EL (cell line): ENCODE measurements around the gene ARPC1A.
"Not testable (repeated sequence)": the region's sequence is repeated elsewhere in the genome, so short reads cannot be mapped to it uniquely, and the experiment has no call there.

ENCODE experiments used
- DNase-seq: peaks from one replicate; pipeline ENCODE4 v3.0.0-alpha.2; 2016

ARPC1A gene

DNA sequence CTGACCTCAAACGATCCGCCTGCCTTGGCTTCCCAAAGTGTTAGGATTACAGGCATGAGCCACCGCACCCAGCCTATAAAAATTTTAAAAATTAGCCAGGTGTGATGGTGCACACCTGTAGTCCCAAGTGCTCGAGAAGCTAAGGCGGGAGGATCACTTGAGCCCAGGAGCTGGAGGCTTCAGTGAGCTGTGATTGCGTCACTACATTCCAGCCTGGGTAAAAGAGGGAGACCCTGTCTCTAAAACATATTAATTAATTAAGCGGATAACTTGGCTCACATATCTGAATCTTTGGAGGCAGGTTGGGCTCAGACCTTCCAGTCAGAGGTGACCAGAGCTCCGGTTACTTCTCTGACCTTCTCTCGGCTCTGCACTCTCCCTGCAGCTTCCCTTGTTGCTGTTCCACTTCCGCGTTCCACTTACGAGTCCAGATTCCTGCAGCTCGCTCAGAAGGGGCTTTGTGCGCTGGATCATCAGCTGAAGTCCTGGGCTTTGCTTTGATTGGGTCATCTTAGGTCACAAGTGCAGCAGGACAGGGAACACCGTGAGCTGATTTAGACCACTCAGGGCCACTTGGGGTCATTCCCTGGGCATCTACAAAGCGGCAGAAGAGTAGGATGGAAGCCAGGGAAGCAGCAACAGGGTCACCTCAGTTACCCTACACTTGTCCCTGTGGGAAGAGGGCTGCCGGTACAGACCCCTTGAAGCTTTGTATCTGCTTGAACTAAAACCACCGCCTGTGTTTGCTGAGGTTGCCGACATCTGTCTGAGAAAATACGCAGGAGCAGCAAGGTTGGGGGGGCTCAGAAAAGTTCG, 46.8 kb downstream of the ARPC1A start:
- DNase-seq, result peak; percentile 49

DNA sequence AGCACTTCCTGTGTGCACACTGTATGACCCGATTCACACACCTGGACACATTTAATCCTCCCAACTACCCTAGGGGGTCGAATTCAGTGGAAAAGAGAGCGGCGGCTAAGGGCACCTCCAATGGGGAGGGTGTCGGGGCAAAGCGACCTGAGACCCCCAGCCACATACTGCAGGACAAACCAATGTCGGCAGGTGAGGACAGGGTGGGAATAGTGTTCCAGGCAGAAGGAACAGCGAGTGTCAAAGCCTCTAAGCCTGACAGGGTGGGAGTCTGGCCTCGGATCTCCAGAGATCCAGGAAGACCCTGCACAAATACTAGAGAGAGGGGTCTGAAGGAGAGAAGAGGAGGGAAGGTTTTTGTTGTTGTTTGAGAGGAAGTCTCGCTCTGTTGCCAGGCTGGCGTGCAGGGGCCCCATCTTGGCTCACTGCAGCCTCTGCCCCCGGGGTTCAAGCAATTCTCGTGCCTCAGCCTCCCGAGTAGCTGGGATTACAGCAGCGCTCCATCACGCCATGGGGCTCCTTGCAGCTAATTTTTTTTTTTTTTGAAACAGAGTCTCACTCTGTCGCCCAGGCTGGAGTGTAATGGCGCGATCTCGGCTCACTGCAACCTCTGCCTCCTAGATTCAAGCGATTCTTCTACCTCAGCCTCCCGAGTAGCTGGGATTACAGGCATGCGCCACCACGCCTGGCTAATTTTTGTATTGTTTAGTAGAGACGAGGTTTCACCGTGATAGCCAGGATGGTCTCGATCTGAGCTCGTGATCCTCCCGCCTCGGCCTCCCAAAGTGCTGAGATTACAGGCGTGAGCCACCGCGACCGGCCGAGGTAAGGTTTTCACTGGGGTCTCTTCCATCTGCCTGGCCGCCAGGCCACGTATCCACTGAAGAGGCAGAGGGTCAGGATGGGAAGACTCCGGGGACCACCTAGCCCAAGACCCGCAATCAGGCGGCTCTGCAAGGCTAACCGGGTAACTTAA, 47.7 kb downstream of the ARPC1A start:
- no peak for DNase-seq

DNA sequence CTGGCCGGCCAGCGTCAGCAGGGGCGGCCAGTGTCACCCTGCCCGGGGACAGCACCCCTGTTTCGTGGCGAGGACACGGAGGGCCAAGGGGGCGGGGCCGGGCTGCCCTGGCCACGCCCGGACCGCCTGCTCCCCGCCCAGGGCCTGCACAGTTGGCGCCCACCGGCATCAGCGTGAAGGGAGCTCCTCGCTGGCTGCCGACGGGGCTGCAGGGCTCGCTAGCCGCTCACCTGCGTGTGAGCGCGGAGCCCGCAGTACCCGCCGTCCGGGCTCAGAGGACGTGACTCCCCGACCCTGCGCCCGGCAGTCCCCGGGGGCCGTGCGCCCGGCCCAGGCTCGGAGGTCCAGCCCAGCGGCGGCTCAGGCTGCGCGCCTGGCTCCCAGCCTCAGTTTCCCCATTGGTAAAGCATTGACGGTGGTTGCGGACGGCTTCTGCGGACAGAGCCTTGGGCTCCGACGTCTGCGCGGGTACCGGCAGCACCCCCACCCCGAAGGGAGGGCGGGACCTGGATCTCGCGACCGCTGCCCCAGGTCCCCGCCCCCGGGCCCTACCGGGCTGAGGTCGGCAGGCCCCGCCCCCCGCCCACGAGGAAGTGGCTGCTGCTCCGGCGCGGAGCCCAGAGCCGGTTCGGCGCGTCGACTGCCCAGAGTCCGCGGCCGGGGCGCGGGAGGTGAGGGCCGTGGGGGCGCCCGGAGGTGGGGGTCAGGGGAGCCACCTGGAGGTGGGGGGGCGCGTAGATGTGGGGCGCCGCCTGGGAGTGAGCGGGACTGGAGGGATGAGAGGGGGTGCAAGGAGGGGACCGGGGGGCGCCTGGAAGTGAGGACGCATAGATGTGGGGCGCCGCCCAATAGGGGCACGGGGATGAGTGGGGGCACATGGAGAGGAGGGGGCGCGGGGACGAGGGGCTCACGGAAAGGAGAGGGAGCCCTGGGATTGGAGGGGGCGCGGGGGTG, 48.7 kb downstream of the ARPC1A start, which contains the start of gene ARPC1B:
Gene ARPC1B (plus strand): TSS at position 620 of the 954 bp plus-strand sequence. CDS start 10,985 bp downstream, outside the sequence.
- peak; percentile 78 for DNase-seq

DNA sequence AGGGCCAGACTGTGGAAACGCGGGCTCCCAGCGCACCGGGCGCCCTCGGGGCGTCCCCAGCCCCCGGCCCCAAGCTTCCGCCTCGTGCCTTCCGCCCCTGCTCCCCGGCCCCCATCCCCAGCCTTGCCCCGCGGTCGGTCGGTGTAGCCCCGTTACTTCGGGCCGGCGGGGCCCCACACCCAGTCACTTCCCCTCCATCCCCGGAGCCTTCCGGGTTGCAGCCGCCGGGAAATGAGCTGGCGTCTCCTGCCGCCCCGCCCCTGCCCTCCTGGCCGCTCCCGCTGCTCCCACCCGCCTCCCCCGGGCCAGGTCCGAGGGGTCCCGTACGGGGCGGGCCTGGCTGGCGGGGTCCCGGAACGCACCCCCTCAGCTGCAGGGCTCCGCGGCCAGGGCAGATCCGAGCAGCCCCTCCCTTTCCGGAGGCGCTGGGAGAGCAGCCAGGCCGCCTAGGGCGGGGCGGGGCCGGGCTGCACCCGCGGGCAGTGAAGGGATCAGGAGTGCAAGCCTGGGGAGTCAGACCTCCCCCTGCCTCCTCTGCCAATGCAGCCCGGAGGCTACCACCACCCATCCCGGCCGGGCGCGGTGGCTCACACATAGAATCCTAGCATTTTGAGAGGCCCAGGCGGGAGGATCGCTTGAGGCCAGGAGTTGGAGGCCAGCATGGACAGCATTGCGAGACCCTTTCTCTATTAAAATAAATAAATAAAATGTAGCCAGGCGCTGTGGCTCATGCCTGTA, 49.5 kb downstream of the ARPC1A start:
- peak; percentile 81 for DNase-seq

DNA sequence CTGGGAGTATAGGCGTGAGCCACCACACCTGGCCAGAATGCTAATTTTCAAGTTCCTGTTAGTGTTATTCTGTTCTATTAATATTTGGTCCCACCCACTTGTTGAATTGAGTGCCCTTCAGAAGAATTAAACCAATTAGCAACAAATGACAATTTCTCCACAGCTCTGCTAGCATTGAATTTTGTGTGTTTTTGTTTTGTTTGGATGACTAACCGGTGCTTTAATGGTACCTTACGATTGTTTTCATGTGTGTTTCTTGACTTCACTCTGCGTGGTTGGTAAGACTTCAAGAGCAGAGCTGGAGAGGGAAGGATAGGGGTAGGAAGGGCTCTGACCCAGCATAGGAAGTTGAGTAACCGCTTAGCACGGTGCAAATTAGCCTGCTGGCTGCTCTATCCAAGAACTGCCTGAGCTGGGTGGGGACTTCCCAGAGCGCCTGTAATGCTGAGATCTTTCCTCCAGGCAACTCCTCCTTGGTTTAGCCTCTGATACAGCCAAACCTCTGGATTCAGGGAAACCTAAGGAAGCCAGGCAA, 53.4 kb downstream of the ARPC1A start:
- DNase-seq, result peak; percentile 88

DNA sequence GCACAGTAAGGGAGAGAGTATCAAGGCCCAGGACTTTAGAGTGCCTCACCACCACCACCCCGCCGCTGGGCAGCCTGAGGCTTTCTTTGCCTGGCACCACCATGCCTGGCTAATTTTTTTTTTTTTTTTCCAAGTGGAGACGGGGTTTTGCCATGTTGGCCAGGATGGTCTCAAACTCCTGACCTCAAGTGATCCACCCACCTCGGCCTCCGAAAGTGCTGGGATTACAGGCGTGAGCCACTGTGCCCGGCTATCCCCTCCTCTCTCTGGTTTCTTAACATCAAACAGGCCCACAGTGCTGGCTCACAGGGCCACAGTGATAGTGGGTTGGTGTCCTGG, 54.0 kb downstream of the ARPC1A start:
- not testable (repeated sequence) for DNase-seq

DNA sequence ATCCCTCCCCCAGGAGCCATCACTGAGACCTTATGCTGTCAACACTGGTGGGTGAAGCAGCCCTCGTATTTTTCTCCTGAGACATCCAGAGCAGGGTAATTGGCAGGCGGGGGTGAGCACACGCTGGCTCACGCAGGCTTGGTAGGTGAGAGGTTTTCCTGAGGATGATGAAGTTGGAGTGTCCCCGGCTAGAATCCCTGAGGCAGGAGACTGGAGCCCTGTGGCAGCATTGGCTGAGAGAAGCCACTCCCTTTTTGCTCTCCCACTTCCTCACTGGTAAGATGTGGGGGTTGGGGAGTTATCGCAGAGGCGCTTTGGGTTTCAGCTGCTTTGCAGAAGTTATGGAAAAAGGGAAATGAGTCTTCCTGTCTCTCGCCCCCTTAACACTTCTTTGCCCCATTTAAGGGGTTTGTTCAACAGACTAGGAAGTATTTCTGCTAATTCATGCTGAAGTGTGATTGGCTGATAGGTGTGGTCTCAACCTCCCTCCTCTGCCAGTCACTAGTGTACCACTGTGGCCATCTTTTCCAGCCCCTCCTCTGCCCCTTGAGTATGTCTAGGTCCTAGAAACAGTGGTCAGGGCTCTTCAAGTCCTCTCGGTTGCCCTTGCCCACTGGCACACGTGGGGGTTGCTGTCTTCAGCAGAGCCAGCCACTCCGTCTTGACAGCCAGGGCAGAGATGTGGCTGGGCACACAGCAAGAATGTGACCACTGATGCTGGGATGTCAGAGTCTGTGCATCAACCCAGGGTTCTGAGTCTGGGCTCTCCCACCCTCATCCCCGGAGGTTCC, 54.5 kb downstream of the ARPC1A start:
- peak; percentile 40 for DNase-seq

DNA sequence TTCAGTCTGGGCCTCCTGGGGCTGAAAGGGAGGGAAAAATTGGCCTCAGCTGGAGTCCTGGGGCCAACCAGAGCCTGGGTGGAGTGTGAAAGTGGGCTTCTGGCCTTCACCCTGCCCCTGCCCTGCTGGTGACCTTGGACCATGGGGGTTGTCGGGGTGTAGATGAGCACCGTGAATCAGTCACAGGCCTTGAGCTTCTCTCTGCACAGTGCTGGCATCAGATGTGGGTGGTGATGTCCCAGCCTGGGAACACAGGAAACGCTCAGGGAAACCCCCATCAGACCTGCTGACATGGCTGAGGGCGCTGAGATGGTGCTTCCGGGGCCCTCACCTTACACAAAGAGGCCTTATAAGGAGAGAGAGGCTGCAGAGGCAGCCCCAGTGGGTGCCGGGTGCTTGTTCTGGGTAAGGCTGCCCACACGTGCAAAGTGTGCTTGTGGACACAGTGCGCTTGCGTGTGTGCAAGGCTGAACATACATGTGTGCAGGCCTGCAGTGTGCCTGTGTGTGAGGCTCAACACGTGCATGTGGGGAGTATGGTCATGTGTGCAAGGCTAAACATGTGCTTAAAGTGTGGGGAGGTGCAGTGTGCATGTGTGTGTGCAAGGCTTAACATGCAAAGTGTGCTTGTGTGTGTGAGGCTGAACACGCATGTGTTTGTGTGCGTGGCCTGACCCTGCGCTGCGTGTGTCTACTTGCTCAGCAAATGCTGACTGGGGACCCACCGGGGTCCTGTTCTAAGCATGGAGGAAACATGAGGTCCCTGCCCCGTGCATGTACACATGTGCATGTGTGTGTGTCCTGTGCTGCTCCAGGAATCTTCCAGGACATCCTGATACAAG, 55.3 kb downstream of the ARPC1A start:
- no peak for DNase-seq

DNA sequence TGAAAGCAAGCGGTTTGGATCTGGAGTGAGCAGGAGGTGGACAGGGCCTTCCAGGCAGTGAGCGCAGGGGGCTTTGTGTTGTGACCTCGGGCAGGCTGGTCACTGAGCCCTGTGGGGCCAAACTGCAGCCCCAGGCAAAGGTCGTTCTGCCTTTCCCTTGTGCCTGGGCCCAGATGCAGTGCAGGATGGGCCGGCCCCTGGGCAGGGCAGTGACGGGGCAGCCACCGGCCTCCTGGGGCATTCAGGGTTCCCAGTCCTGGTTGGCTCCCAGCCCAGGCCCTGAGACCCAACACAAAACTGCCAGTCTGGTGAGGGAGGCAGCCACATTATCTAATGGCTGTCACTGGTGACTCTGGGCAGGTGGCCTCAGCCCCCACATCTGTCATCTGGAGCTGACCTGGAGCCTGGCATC, 56.0 kb downstream of the ARPC1A start:
- no peak for DNase-seq

DNA sequence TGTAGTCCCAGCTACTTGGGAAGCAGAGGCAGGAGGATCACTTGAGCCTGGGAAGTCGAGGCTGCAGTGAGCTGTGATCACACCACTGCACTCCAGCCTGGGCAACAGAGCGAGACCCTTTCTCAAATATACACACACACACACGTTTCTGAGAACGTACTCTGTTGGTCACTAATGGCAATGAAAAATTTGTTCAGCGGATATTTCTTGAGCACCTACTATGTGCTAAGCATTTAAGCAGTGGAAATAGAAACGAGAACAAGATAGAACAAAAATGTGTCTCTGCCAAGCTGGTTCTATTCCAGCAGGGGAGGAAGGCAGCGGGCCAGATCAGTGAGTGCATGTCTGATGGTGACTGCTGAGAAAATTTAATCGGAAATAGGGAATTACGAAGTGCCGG, 57.5 kb downstream of the ARPC1A start:
- no peak for DNase-seq

DNA sequence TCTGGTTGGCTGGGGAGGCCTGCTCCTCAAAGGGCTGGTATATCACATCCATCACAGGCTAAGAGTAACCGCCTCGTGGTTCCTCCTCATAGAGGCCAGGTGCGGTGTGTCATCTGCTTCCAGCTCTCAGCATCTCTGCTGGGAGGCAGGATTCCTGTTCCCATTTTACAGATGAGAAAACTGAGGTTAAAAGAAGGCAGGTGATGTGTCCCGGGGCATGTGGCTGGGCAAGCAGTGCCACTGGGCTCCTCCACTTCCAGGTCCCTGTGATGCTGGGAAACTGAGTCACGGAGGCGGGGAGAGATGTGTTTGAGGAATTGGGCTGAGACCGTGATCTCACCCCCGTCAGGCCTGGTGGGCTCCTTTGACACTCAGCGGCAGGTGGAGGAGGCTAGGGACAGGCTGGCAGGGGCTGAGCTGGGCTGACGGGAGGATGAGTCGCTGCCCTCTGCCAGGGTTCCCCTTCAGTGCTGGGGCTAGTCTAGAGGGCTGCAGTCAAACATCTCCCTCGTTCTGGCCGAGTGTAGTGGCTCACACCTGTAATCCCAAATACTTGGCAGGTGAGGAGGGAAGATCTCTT, 58.2 kb downstream of the ARPC1A start:
- no peak for DNase-seq

DNA sequence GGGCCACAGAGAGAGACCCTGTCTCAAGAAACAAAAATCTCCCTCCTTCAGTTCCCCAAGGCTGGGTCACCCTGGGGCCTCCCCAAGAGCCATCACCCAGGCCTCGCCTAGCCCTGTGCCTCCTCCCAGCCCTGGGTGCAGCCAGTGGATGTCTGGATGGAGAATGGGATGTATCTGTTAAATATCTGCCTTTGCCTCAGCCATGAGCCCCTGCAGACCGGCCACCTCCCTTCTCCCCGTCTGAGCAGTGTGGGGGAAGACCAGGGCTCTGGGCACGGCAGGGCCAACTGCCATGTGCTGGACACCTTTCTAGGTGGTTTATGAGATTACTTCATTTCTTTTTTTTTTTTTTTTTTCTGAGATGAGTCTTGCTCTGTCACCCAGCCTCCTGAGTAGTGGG, 58.8 kb downstream of the ARPC1A start:
- no peak for DNase-seq

DNA sequence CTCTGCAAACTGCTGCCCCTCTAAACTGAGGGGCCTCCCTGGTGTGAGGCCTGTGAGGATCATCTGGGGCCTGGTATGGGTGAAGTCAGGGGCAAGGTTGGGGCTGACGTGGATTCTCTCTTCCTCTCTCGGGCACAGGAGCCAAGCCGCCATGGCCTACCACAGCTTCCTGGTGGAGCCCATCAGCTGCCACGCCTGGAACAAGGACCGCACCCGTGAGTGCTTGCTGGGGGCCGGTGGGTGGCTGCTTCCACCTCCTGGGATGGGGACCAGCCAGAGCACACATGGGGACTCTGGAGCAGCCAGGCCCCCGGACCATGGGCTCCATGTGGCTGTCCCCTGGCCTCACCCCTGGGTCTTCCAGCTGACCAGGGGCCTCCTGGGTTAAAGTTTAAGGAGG, 59.9 kb downstream of the ARPC1A start:
- DNase-seq, result no peak

DNA sequence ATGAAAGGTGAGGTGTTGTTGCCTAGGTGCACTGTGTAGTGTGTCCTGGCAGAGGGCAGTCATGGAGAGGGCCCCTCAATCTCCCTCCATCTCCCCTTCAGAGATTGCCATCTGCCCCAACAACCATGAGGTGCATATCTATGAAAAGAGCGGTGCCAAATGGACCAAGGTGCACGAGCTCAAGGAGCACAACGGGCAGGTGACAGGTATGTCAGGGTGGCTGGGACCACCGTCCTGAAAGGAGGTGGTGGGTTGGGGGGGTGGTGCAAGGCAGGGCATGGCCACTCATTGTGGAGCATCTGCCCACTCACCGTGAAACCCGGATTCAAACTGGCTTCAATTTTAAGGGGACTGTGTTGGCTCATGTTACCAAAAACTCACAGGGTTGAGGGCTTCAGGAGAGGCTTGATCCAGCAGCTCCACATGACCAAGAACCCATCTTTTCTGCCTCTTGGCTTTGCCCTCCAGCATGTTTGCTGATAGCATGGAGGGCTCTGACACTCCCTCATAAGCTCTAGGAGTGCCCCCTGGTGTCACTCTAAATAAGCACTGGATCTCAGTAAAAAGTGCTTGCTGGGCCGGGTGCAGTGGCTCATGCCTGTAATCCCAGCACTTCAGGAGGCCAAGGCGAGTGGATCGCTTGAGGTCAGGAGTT, 61.0 kb downstream of the ARPC1A start:
- DNase-seq, result peak; percentile 49

DNA sequence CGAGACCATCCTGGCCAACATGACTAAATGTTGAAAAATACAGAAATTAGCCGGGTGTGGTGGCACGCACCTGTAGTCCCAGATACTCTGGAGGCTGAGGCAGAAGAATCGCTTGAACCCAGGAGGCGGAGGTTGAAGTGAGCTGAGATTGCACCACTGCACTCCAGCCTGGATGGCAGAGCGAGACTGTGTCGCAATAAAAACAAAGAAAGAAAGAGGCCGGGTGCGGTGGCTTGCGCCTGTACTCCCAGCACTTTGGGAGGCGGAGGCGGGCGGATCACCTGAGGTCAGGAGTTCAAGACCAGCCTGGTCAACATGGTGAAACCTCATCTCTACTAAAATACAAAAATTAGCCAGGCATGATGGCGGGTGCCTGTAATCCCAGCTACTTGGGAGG, 61.5 kb downstream of the ARPC1A start:
- DNase-seq, result not testable (repeated sequence)

DNA sequence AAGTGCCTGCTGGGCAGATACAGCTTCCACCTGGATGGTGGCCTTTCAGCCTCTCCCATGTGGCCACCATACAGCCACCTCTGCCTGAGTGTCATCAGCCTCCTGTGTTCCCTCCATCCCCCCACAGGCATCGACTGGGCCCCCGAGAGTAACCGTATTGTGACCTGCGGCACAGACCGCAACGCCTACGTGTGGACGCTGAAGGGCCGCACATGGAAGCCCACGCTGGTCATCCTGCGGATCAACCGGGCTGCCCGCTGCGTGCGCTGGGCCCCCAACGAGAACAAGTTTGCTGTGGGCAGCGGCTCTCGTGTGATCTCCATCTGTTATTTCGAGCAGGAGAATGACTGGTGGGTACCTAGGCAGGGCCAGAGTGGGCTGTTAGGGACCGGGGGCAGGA, 62.2 kb downstream of the ARPC1A start:
- DNase-seq, result no peak

DNA sequence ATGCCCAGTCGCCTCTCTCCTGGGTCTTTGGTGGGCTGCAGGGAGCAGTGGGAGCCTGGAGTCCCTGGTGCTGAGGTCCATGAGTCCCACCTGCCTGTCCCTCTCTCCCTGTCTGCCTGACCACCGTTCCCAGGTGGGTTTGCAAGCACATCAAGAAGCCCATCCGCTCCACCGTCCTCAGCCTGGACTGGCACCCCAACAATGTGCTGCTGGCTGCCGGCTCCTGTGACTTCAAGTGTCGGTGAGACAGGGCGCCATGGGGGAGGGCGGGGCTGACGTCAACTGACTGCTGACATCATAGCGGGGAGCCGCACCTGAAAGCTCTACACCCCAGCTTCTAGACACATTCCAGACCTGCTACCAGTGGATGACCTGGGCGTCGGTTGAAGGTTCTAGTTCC, 64.1 kb downstream of the ARPC1A start:
- DNase-seq, result no peak

DNA sequence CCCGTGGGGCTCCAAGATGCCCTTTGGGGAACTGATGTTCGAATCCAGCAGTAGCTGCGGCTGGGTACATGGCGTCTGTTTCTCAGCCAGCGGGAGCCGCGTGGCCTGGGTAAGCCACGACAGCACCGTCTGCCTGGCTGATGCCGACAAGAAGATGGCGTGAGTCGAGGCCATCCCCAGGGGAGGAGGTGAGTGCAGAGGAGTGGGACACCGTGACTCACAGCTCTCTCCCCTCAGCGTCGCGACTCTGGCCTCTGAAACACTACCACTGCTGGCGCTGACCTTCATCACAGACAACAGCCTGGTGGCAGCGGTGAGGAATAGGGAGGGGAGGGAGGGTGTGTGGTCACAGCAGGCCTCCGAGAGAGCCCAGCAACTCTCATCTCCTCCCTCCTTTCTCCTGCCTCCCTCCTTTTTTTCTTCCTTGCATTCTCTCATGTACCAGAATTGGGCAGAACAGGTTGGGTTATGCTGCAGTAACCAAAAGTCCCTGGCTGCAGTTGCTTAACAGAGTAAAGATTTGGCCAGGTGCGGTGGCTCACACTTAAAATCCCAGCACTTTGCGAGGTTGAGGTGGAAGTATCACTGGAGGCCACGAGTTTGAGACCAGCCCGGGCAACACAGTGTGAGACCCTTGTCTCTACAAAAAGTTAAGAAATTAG, 65.4 kb downstream of the ARPC1A start:
- no peak for DNase-seq
